ENCODE data around the gene CAPN5. TPM values are rescaled to one million over a fixed set of nuclear protein-coding genes. Genes with fewer than 3 reads are reported as not detected.

CAPN5 gene
- total RNA-seq, 1 experiment from 2014 or later, result 22.3 TPM

DNA sequence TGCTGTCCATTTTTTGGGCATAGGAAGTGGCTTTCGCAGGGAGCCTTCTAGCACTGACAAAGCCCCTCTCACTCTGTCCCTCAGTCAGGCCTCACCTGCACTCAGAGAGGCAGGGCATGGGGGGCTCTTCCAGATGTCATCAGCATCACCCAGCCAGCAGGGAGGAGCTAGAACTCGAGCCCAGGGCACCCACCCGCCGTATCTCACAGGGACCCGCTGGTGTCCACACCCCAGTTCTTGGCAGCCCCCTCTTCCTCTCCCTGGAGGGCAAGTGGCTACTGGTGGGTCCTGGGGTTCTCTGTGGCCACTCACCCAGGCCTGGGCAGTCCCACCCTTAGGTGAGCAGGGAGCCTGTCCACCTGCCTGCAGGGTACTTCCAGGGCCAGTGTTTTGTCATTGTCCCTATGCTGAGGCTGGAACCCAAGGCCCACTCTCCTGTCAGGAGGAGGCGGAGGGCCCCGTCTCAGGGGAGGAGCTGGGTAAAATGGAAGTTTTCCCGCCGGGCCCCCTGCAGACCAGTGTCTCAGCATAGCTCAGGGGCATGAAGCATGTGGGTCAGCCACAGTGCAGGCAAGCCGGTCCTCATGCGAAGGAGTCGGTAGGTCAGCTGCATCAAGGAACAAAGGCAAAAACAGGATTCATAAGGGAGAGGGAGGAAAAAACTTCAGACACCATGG is 83.1 kb downstream of the CAPN5 start:
- H3K36me3 Mint-ChIP-seq (ENCODE audit: insufficient read depth, unreplicated experiment), result no peaks in the 10 kb centered on the region
- H3K4me1 Mint-ChIP-seq (ENCODE audit: low read depth, unreplicated experiment), result peaks cover 4% of the 10 kb centered on the region
- H3K9me3 Mint-ChIP-seq (ENCODE audit: low read depth, unreplicated experiment), result no peaks in the 10 kb centered on the region
- CTCF ChIA-PET, result no interaction called here
- intact Hi-C loops (cut with micrococcal nuclease; ENCODE audit: unreplicated experiment), result no loop called here
- DNase-seq, result no peak
- no peak overlapping the region for H3K4me3 Mint-ChIP-seq (ENCODE audit: low read depth, unreplicated experiment)
- no peak overlapping the region for H3K27ac Mint-ChIP-seq (ENCODE audit: unreplicated experiment)
- peaks cover 63% of the 10 kb centered on the region for H3K27me3 Mint-ChIP-seq (ENCODE audit: unreplicated experiment)
- no TSS peak for BruUV-seq (replicated peaks)
- TF ChIP-seq, protein P1, sequence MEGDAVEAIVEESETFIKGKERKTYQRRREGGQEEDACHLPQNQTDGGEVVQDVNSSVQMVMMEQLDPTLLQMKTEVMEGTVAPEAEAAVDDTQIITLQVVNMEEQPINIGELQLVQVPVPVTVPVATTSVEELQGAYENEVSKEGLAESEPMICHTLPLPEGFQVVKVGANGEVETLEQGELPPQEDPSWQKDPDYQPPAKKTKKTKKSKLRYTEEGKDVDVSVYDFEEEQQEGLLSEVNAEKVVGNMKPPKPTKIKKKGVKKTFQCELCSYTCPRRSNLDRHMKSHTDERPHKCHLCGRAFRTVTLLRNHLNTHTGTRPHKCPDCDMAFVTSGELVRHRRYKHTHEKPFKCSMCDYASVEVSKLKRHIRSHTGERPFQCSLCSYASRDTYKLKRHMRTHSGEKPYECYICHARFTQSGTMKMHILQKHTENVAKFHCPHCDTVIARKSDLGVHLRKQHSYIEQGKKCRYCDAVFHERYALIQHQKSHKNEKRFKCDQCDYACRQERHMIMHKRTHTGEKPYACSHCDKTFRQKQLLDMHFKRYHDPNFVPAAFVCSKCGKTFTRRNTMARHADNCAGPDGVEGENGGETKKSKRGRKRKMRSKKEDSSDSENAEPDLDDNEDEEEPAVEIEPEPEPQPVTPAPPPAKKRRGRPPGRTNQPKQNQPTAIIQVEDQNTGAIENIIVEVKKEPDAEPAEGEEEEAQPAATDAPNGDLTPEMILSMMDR (IDR thresholded peaks at IDR 0.05; ENCODE audit: unreplicated experiment), result no peak

DNA sequence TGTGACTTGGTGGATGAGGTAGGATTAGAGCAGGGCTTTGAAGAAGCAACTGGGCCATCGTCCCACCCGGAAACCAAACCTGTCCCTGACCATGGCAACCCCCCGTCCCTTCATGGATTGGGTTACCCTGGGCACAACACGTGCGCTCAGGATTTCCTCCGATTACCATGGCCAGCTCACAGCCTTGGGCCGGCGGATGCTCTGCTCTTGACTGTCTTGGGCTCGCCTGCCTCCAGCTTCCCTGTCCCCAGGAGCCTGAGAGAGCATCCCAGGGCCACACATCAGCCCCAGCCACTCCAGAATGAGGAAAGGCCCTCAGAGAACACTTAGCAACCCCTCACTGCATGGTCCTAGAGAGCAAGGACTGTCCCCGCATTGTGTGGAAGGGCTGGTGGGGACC is 84.1 kb downstream of the CAPN5 start:
- no TSS peak for BruUV-seq (replicated peaks)
- Mint-ChIP-seq H3K36me3 (ENCODE audit: insufficient read depth, unreplicated experiment) (no peaks in the 10 kb centered on the region), H3K27me3 (ENCODE audit: unreplicated experiment) (peaks cover 63% of the 10 kb centered on the region), H3K4me3 (ENCODE audit: low read depth, unreplicated experiment) (no peak overlapping the region), H3K27ac (ENCODE audit: unreplicated experiment) (no peak overlapping the region), H3K9me3 (ENCODE audit: low read depth, unreplicated experiment) (no peaks in the 10 kb centered on the region), H3K4me1 (ENCODE audit: low read depth, unreplicated experiment) (no peaks in the 10 kb centered on the region)
- intact Hi-C loops (cut with micrococcal nuclease; ENCODE audit: unreplicated experiment), result no loop called here
- CTCF ChIA-PET, result no interaction called here
- TF ChIP-seq, protein P1 (IDR thresholded peaks at IDR 0.05; ENCODE audit: unreplicated experiment), result no peak
- no peak for DNase-seq

DNA sequence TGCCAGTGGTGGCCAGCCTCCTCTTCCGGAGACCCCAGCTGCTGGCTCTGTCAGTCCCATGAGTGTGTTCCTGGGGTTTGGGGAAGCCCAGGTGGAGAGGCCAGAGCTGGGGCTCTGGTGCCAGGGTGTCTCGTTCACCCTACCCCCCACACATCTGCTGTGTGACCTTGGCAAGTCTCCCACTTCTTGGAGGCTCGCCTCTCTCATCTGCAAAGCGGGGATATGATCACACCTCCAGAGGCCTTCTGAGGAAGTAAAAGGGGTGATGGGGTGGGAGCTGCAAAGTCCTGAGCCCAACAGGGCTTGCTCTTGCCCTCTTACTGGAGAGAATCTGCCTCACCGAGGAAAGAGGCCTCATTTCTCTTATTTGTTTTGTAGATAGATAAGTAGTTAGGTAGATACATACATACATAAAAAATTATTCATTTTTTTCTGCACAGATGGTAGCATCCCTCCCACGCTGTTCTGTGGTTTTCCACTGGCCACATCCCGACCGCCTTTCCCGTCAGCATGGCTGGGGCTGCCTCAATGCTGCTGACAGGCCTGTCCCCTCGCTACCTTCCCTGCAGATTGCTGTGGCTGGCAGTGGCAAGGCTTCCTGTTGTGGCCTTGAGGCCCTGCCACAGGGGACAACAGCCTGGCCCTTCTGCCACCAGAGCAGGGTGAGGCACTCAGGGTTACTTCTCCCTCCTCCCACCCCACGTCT is 85.2 kb downstream of the CAPN5 start:
- intact Hi-C loops (cut with micrococcal nuclease; ENCODE audit: unreplicated experiment), result no loop called here
- Mint-ChIP-seq H3K27ac (ENCODE audit: unreplicated experiment) (no peak overlapping the region), H3K36me3 (ENCODE audit: insufficient read depth, unreplicated experiment) (no peaks in the 10 kb centered on the region), H3K4me3 (ENCODE audit: low read depth, unreplicated experiment) (no peak overlapping the region), H3K27me3 (ENCODE audit: unreplicated experiment) (peaks cover 57% of the 10 kb centered on the region), H3K9me3 (ENCODE audit: low read depth, unreplicated experiment) (no peaks in the 10 kb centered on the region), H3K4me1 (ENCODE audit: low read depth, unreplicated experiment) (no peaks in the 10 kb centered on the region)
- no TSS peak for BruUV-seq (replicated peaks)
- CTCF ChIA-PET, result no interaction called here
- DNase-seq, result no peak
- TF ChIP-seq, protein P1 (IDR thresholded peaks at IDR 0.05; ENCODE audit: unreplicated experiment), result no peak

DNA sequence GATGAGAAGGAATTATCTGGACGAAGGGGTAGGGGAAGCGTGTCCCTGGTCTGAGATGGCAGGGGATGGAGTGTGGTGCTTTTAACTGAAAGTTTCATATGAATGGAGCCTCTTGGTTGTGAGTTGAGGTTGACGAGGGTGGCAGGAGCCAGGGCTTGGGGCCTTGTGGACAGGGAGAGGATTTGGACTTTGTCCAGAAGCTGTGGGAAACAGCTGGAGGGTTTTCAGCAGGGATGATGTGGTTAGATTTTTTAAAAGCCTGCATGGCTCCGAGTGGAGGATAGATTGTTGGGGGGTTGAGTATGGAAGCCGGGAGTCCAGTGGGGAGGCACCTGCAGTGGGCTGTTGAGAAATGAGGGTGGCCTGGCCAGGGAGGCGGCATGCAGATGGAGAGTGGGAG is 86.1 kb downstream of the CAPN5 start:
- no TSS peak for BruUV-seq (replicated peaks)
- TF ChIP-seq, protein P1 (IDR thresholded peaks at IDR 0.05; ENCODE audit: unreplicated experiment), result no peak
- peaks cover 48% of the 10 kb centered on the region for H3K27me3 Mint-ChIP-seq (ENCODE audit: unreplicated experiment)
- no peaks in the 10 kb centered on the region for H3K9me3 Mint-ChIP-seq (ENCODE audit: low read depth, unreplicated experiment)
- intact Hi-C loops (cut with micrococcal nuclease; ENCODE audit: unreplicated experiment), result no loop called here
- H3K27ac Mint-ChIP-seq (ENCODE audit: unreplicated experiment), result no peak overlapping the region
- no peak for DNase-seq
- H3K4me3 Mint-ChIP-seq (ENCODE audit: low read depth, unreplicated experiment), result no peak overlapping the region
- CTCF ChIA-PET, result no interaction called here
- H3K36me3 Mint-ChIP-seq (ENCODE audit: insufficient read depth, unreplicated experiment), result no peaks in the 10 kb centered on the region
- no peaks in the 10 kb centered on the region for H3K4me1 Mint-ChIP-seq (ENCODE audit: low read depth, unreplicated experiment)

Measured in Calu3 (cell line).